ENCODE data around the gene ADAM10. TPM values are rescaled to one million over a fixed set of nuclear protein-coding genes. Genes with fewer than 3 reads are reported as not detected.

ADAM10 gene
- polyA plus RNA-seq, 1 donor (not counting 4 experiments of a cell fraction or from before 2014, with no cell fraction given), result 198 TPM

DNA sequence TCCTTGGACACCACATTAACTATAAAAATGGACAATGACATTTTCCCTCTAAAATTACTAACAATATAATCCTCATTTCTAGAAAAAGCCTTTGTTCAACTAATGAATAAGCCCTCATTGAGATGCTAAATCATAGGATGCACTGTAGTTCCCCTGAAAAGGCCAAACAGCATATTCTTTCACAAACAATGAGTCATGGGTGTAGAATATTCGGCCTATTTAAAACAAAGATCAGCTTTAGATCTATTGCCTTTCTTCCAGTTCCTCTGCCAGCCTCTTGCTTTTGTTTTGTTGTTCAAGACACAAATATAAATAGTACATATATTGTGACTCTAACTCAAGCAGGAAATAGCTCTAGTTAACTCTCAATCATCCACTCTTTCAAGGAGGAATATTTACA lies 82.5 kb downstream of the ADAM10 start:
- FAIRE-seq (no peak), DNase-seq (ENCODE audit: low read depth, low spot score) (no peak)
- Histone ChIP-seq H3K27me3 (ENCODE audit: control insufficient read depth, extremely low read depth, insufficient read depth, low read length) (no peaks in the 10 kb centered on the region), H3K79me2 (ENCODE audit: control insufficient read depth, insufficient read depth, low read length) (no peaks in the 10 kb centered on the region), H3K27ac (ENCODE audit: control insufficient read depth, insufficient read depth, low read length) (no peak overlapping the region), H3K4me2 (ENCODE audit: control insufficient read depth, extremely low read depth, insufficient read depth, low read depth, low read length) (no peak overlapping the region), H3K9ac (ENCODE audit: control insufficient read depth, extremely low read depth, insufficient read depth, low read length) (no peak overlapping the region), H4K20me1 (ENCODE audit: control insufficient read depth, extremely low read depth, insufficient read depth, low read length) (no peaks in the 10 kb centered on the region), H3K36me3 (ENCODE audit: control insufficient read depth in 2 of 2, extremely low read depth in 1 of 2, insufficient read depth in 2 of 2, low read length in 2 of 2) (peaks cover 2% of the 10 kb centered on the region in 2 experiments), H3K4me1 (ENCODE audit: control insufficient read depth, extremely low read depth, insufficient read depth, low read length) (no peaks in the 10 kb centered on the region), H2AFZ (ENCODE audit: control insufficient read depth, low read length) (no peak overlapping the region), H3K4me3 (ENCODE audit: control insufficient read depth in 2 of 3, extremely low read depth in 1 of 3, insufficient read depth in 2 of 3, low read depth in 1 of 3, low read length in 3 of 3) (no peak overlapping the region), H3K9me1 (ENCODE audit: control insufficient read depth, extremely low read depth, insufficient read depth, low read length) (no peaks in the 10 kb centered on the region), H3K9me3 (ENCODE audit: control insufficient read depth, low read depth, low read length) (no peaks in the 10 kb centered on the region)
- dilution Hi-C loops (cut with MboI; ENCODE audit: extremely low pct_ligation_motif_present, low sequenced_read_pairs), result no loop called here
- no peak for TF ChIP-seq EZH2 (IDR thresholded peaks at IDR 0.05; ENCODE audit: low read length)
- TF ChIP-seq, protein P1, sequence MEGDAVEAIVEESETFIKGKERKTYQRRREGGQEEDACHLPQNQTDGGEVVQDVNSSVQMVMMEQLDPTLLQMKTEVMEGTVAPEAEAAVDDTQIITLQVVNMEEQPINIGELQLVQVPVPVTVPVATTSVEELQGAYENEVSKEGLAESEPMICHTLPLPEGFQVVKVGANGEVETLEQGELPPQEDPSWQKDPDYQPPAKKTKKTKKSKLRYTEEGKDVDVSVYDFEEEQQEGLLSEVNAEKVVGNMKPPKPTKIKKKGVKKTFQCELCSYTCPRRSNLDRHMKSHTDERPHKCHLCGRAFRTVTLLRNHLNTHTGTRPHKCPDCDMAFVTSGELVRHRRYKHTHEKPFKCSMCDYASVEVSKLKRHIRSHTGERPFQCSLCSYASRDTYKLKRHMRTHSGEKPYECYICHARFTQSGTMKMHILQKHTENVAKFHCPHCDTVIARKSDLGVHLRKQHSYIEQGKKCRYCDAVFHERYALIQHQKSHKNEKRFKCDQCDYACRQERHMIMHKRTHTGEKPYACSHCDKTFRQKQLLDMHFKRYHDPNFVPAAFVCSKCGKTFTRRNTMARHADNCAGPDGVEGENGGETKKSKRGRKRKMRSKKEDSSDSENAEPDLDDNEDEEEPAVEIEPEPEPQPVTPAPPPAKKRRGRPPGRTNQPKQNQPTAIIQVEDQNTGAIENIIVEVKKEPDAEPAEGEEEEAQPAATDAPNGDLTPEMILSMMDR (optimal IDR thresholded peaks at IDR 0.05 in 1 of 3, IDR thresholded peaks at IDR 0.05 in 1 of 3, conservative IDR thresholded peaks at IDR 0.05 in 1 of 3; ENCODE audit: extremely low read depth in 1 of 3, insufficient read depth in 2 of 3, low read length in 3 of 3), result no peak

DNA sequence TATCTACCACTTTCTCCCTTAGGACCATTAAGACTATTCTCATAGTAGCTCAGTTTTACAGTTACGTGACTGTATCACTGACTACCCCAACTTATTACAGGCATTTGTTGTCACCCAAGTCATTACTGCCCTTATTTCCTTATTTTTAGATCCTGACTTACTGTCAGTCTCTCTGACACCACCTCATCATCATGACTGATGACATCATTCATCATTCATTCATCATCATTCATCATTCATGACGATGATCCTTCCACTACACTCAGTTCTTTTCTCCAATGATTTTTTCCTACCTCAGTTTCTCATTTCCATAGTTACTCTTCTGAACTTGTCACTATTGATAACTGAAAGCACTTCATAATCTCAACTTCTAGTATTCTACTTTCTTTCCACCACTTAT lies 83.8 kb downstream of the ADAM10 start:
- TF ChIP-seq EZH2 (IDR thresholded peaks at IDR 0.05; ENCODE audit: low read length), result no peak
- TF ChIP-seq, protein P1 (optimal IDR thresholded peaks at IDR 0.05 in 1 of 3, IDR thresholded peaks at IDR 0.05 in 1 of 3, conservative IDR thresholded peaks at IDR 0.05 in 1 of 3; ENCODE audit: extremely low read depth in 1 of 3, insufficient read depth in 2 of 3, low read length in 3 of 3), result no peak
- Histone ChIP-seq H3K4me2 (ENCODE audit: control insufficient read depth, extremely low read depth, insufficient read depth, low read depth, low read length) (no peak overlapping the region), H3K9ac (ENCODE audit: control insufficient read depth, extremely low read depth, insufficient read depth, low read length) (no peak overlapping the region), H4K20me1 (ENCODE audit: control insufficient read depth, extremely low read depth, insufficient read depth, low read length) (no peaks in the 10 kb centered on the region), H3K4me3 (ENCODE audit: control insufficient read depth in 2 of 3, extremely low read depth in 1 of 3, insufficient read depth in 2 of 3, low read depth in 1 of 3, low read length in 3 of 3) (no peak overlapping the region), H3K79me2 (ENCODE audit: control insufficient read depth, insufficient read depth, low read length) (no peaks in the 10 kb centered on the region), H3K9me3 (ENCODE audit: control insufficient read depth, low read depth, low read length) (no peaks in the 10 kb centered on the region), H3K36me3 (ENCODE audit: control insufficient read depth in 2 of 2, extremely low read depth in 1 of 2, insufficient read depth in 2 of 2, low read length in 2 of 2) (peaks cover 2% of the 10 kb centered on the region in 2 experiments), H3K4me1 (ENCODE audit: control insufficient read depth, extremely low read depth, insufficient read depth, low read length) (no peaks in the 10 kb centered on the region), H3K27me3 (ENCODE audit: control insufficient read depth, extremely low read depth, insufficient read depth, low read length) (no peaks in the 10 kb centered on the region), H3K9me1 (ENCODE audit: control insufficient read depth, extremely low read depth, insufficient read depth, low read length) (no peaks in the 10 kb centered on the region), H2AFZ (ENCODE audit: control insufficient read depth, low read length) (no peak overlapping the region), H3K27ac (ENCODE audit: control insufficient read depth, insufficient read depth, low read length) (no peak overlapping the region)
- no peak for FAIRE-seq
- dilution Hi-C loops (cut with MboI; ENCODE audit: extremely low pct_ligation_motif_present, low sequenced_read_pairs), result no loop called here
- no peak for DNase-seq (ENCODE audit: low read depth, low spot score)
